SK-N-SH (cell line): Measurements from ENCODE around the gene MICAL2. TPM values are rescaled to one million over a fixed set of nuclear protein-coding genes. Genes with fewer than 3 reads are reported as not detected.

Source experiments
- CTCF ChIA-PET: fragments of 300-600, 350-600 bp; formaldehyde crosslinking; extraction: SDS; loops from one replicate; lab custom pipeline; 2021; lab: Yijun Ruan, JAX
- POLR2A ChIA-PET: fragments of 350-600 bp; sonication (Branson Sonifier 250); formaldehyde crosslinking; extraction: SDS; loops from one replicate; lab custom pipeline; 2020; ENCODE audit warnings: antibody characterized with exemption, inconsistent platforms; lab: Yijun Ruan, JAX
- DNase-seq: peaks from one replicate; pipeline ENCODE4 v3.0.0; 2012
- H2AFZ ChIP-seq: fragments of 200-600 bp; sonication (generic); 2 replicates; pipeline ENCODE4 v1.8.1; 2016; ENCODE audit warnings: antibody characterized with exemption, mild to moderate bottlenecking, low read depth
- H3F3A ChIP-seq: fragments of 200-600 bp; sonication (generic); replicated peaks from 2 replicates; pipeline ENCODE3; 2016; ENCODE audit warnings: antibody characterized with exemption, mild to moderate bottlenecking; ENCODE audit not compliant: insufficient read depth
- H3K27ac ChIP-seq, 2 experiments: fragments of 200-500 bp in 1 of 2; fragments of 200-600 bp in 1 of 2; sonication (Bioruptor generic) in 1 of 2; sonication (generic), shearing (Covaris generic) in 1 of 2; 2 replicates each; pipeline versions ENCODE4 v1.5.1 to v1.6.1; 2014 to 2016; ENCODE audit warnings: low read depth in 2 of 2, inconsistent platforms in 1 of 2, low read length in 1 of 2, mild to moderate bottlenecking in 1 of 2, mixed read lengths in 1 of 2
- H3K27me3 ChIP-seq: fragments of 200-600 bp; sonication (generic), shearing (Covaris generic); 2 replicates; pipeline ENCODE4 v1.6.1; 2016; ENCODE audit warnings: mixed run types; ENCODE audit not compliant: insufficient read depth
- H3K36me3 ChIP-seq, 2 experiments: fragments of 200-500 bp in 1 of 2; fragments of 200-600 bp in 1 of 2; sonication (Bioruptor generic) in 1 of 2; sonication (generic) in 1 of 2; replicated peaks in 1 of 2; 2 replicates each; pipeline versions ENCODE3 to v1.5.1; 2014 to 2016; ENCODE audit warnings: low read length in 1 of 2, mild to moderate bottlenecking in 1 of 2; ENCODE audit not compliant: insufficient read depth in 2 of 2, control insufficient read depth in 1 of 2
- H3K4me1 ChIP-seq, 2 experiments: fragments of 200-500 bp in 1 of 2; fragments of 200-600 bp in 1 of 2; sonication (Bioruptor generic) in 1 of 2; sonication (generic), shearing (Covaris generic) in 1 of 2; 2 replicates each; pipeline versions ENCODE4 v1.5.1 to v1.6.1; 2014 to 2016; ENCODE audit warnings: low read depth in 1 of 2, low read length in 1 of 2, mixed run types in 1 of 2; ENCODE audit not compliant: insufficient read depth in 2 of 2, control insufficient read depth in 1 of 2
- H3K4me2 ChIP-seq: fragments of 200-600 bp; sonication (generic), shearing (Covaris generic); 2 replicates; pipeline ENCODE4 v1.6.1; 2017; ENCODE audit warnings: mixed run types
- H3K4me3 ChIP-seq, 2 experiments: fragments of 200-500 bp in 1 of 2; fragments of 200-600 bp in 1 of 2; sonication (Bioruptor generic) in 1 of 2; sonication (generic), shearing (Covaris generic) in 1 of 2; 2 replicates each; pipeline versions ENCODE4 v1.5.1 to v1.8.1; 2014 to 2016; ENCODE audit warnings: low read depth in 2 of 2, inconsistent platforms in 1 of 2, low read length in 1 of 2, mild to moderate bottlenecking in 1 of 2, mixed read lengths in 1 of 2, moderate library complexity in 1 of 2
- H3K79me2 ChIP-seq: fragments of 200-600 bp; sonication (generic); 2 replicates; pipeline ENCODE4 v1.8.1; 2017; ENCODE audit warnings: mild to moderate bottlenecking; ENCODE audit not compliant: insufficient read depth
- H3K9ac ChIP-seq: fragments of 200-600 bp; sonication (generic); 2 replicates; pipeline ENCODE4 v1.6.1; 2017; ENCODE audit warnings: mixed run types
- H3K9me2 ChIP-seq: fragments of 200-600 bp; sonication (generic); 2 replicates; pipeline ENCODE4 v1.6.1; 2017; ENCODE audit warnings: mixed run types
- H3K9me3 ChIP-seq: fragments of 200-600 bp; sonication (generic); 2 replicates; pipeline ENCODE4 v1.6.1; 2017; ENCODE audit warnings: mixed run types, mild to moderate bottlenecking, moderate library complexity
- H4K20me1 ChIP-seq: fragments of 200-600 bp; sonication (generic); 2 replicates; pipeline ENCODE4 v1.6.1; 2017; ENCODE audit warnings: mild to moderate bottlenecking, mixed run types; ENCODE audit not compliant: insufficient read depth
- EZH2phosphoT487 ChIP-seq: fragments of 200-600 bp; sonication (generic); IDR thresholded peaks from 2 replicates; pipeline ENCODE4 v1.6.1; 2017; ENCODE audit warnings: low read depth, mixed run types, mild to moderate bottlenecking, antibody characterized with exemption, moderate library complexity, borderline replicate concordance
- GABPA ChIP-seq: IDR thresholded peaks from 2 replicates; pipeline ENCODE4 v1.4.0; 2012; ENCODE audit warnings: low read depth, mild to moderate bottlenecking
- MAX ChIP-seq: IDR thresholded peaks from 2 replicates; pipeline ENCODE4 v1.4.0; 2012; ENCODE audit warnings: low read depth
- MEF2A ChIP-seq: IDR thresholded peaks from 2 replicates; pipeline ENCODE4 v1.4.0; 2012; ENCODE audit warnings: low read depth, borderline replicate concordance
- NFIC ChIP-seq: IDR thresholded peaks from 2 replicates; pipeline ENCODE4 v1.4.0; 2012; ENCODE audit warnings: borderline replicate concordance
- PBX3 ChIP-seq: IDR thresholded peaks from 2 replicates; pipeline ENCODE4; 2012
- RAD21 ChIP-seq: IDR thresholded peaks from 2 replicates; pipeline ENCODE4 v1.6.1; 2012; ENCODE audit warnings: mild to moderate bottlenecking, low read length
- SIN3A ChIP-seq: IDR thresholded peaks from 2 replicates; pipeline ENCODE4 v1.6.1; 2012; ENCODE audit warnings: low read depth, mild to moderate bottlenecking, low read length, moderate library complexity, borderline replicate concordance
- SMC3 ChIP-seq: IDR thresholded peaks from 2 replicates; pipeline ENCODE4 v1.6.1; 2012; ENCODE audit warnings: low read depth, low read length, improper control_type of control experiment
- TAF1 ChIP-seq: IDR thresholded peaks from 2 replicates; pipeline ENCODE4 v1.6.1; 2012; ENCODE audit warnings: low read depth, mild to moderate bottlenecking, low read length, moderate library complexity, borderline replicate concordance
- TCF12 ChIP-seq: IDR thresholded peaks from 2 replicates; pipeline ENCODE4 v1.4.0; 2012
- TEAD4 ChIP-seq: IDR thresholded peaks from 2 replicates; pipeline ENCODE4 v1.4.0; 2012; ENCODE audit warnings: mild to moderate bottlenecking, borderline replicate concordance; ENCODE audit not compliant: insufficient read depth
- WGBS: methylation state at CpG from one replicate; pipeline ENCODE4 v1.1.6; 2017; ENCODE audit warnings: low lambda C conversion rate; 5-methylcytosine and 5-hydroxymethylcytosine counted together
- polyA plus RNA-seq, 3 experiments: library from polyadenylated mRNA; depleted of rRNA; stranded (reverse); fragments of >200 nt; gene quantifications; 2 replicates each; pipeline ENCODE4 v1.2.3, GENCODE V29; 2012
- TF ChIP-seq, protein P1 (sequence below): fragments of 150-350 bp; IDR thresholded peaks from 2 replicates; pipeline ENCODE4 v1.6.1; 2016; ENCODE audit warnings: mild to moderate bottlenecking, low read depth, low read length
- TF ChIP-seq, protein P2 (sequence below): fragments of 200-600 bp; sonication (generic); IDR thresholded peaks from 2 replicates; pipeline ENCODE4 v1.6.1; 2017; ENCODE audit warnings: antibody characterized with exemption, mild to moderate bottlenecking, moderate library complexity

MICAL2 gene
- polyA plus RNA-seq, 1 of the 3 experiments (the other 2 are of a cell fraction): 54.6 TPM

DNA sequence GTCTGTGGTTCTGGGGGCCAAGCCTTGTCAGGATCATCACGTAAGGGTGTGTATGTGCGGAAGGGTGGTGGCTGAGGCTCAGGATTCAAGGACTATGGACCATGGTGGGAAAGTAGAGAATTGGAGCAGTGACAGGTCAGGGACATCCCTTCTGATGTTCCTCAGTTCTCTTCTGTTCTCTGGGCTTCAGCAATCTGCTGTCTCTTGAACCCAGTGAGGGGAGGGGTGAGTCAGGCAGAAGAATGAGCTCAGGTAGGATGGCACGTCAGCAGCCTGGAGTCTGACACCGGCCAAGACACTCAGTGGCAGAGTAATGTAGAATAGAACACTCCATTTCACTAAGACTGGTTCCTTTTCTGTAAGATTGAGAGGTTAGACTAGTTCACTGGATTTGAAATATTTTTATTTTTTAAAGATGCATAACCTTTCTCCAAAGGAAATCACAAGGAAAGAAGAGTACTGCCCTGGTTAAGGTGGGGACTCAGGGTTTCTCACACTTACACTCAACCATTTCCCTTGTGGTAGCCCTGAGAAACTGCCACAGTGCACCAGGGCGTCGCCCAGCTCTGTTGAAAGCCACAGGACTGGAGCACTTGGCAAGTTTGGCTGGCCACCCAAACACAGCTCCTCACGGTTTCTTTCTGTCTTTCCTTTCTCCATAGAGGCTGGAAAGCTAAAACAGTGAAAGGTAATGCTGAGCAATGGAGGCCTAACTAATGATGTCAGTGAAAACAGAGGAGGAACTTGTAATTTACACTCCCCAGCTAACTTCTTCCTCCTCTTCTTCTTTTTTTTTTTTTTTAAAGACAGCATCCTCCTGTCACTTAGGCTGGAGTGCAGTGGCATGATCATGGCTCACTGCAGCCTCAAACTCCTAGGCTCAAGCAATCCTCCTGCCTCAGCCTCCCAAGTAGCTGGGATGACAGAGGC lies 23.1 kb upstream of the MICAL2 start (continued):
- TF ChIP-seq, protein P1, sequence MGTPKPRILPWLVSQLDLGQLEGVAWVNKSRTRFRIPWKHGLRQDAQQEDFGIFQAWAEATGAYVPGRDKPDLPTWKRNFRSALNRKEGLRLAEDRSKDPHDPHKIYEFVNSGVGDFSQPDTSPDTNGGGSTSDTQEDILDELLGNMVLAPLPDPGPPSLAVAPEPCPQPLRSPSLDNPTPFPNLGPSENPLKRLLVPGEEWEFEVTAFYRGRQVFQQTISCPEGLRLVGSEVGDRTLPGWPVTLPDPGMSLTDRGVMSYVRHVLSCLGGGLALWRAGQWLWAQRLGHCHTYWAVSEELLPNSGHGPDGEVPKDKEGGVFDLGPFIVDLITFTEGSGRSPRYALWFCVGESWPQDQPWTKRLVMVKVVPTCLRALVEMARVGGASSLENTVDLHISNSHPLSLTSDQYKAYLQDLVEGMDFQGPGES: no peak
- no peak for TF ChIP-seq SMC3
- no peak for TF ChIP-seq MEF2A

DNA sequence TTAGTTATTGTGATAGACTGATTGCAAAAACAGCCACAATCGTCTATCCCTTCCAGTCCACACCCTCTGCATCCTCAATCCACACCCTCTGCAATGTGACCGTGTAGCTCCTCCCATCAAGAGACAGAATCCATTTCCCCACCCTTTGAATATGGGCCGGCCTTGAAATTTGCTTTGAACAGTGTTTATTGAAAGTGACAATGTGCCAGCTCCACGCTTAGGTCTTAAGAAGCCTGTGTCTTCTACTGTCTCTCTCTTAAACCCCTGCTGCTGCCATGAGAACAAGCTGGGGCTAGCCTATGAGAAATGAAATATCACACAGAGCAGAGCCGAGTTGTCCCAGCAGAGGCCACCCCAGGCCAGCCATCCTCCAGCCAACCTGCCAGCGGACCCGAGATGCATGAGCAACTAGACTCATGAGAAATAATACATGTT lies 22.3 kb upstream of the MICAL2 start:
- Histone ChIP-seq H3K36me3 (no peaks in the 10 kb centered on the region), H3F3A (peaks cover 84% of the 10 kb centered on the region), H3K4me3 (peak overlapping the region in 1 of 2 experiments; percentile 63; a peak in 2 of 4 replicates), H3K4me2 (peak overlapping the region; percentile 92), H3K9me2 (no peaks in the 10 kb centered on the region), H3K9me3 (no peaks in the 10 kb centered on the region), H3K9ac (peak overlapping the region; percentile 100), H2AFZ (no peak overlapping the region), H4K20me1 (no peaks in the 10 kb centered on the region), H3K4me1 (peaks cover 6 to 52% of the 10 kb centered on the region in 2 experiments; a peak in 3 of 4 replicates), H3K79me2 (peaks cover 28% of the 10 kb centered on the region; the same call in 1 of the 2 replicates), H3K27ac (peak overlapping the region; percentile 90 to 100; a peak in 3 of 4 replicates), H3K27me3 (no peaks in the 10 kb centered on the region)
- CTCF ChIA-PET: interaction anchor here (1.5 to 2.0 kb wide), 2 partner anchors 118 to 194 kb away, joined by 3 to 5 read pairs; no protein-coding TSS in a partner anchor
- TF ChIP-seq TEAD4 (no peak), MAX (peak; percentile 60), GABPA (no peak), SMC3 (peak; percentile 43), PBX3 (peak; percentile 70), NFIC (no peak), TCF12 (no peak), SIN3A (no peak), EZH2phosphoT487 (no peak), TAF1 (no peak; the same call in 1 of the 2 replicates), RAD21 (peak; percentile 53)
- TF ChIP-seq, protein P2, sequence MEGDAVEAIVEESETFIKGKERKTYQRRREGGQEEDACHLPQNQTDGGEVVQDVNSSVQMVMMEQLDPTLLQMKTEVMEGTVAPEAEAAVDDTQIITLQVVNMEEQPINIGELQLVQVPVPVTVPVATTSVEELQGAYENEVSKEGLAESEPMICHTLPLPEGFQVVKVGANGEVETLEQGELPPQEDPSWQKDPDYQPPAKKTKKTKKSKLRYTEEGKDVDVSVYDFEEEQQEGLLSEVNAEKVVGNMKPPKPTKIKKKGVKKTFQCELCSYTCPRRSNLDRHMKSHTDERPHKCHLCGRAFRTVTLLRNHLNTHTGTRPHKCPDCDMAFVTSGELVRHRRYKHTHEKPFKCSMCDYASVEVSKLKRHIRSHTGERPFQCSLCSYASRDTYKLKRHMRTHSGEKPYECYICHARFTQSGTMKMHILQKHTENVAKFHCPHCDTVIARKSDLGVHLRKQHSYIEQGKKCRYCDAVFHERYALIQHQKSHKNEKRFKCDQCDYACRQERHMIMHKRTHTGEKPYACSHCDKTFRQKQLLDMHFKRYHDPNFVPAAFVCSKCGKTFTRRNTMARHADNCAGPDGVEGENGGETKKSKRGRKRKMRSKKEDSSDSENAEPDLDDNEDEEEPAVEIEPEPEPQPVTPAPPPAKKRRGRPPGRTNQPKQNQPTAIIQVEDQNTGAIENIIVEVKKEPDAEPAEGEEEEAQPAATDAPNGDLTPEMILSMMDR: peak; percentile 55
- POLR2A ChIA-PET: no interaction called here
- 39% methylated on average over 7 of the region's 7 CpGs for WGBS
- no peak for DNase-seq
